ENCODE measurements around the gene PICK1. TPM values are rescaled to one million over a fixed set of nuclear protein-coding genes. Genes with fewer than 3 reads are reported as not detected.

PICK1 gene
- total RNA-seq, 2 experiments from 2014 or later, result 19.2 to 23.8 TPM

GRCh38 chr22:38066381-38067027 lies 9.3 kb downstream of the PICK1 start:
- no peaks in the 10 kb centered on the region for H3K79me2 ChIP-seq (ENCODE audit: insufficient read depth, low read depth, low read length)
- no peaks in the 10 kb centered on the region for H3K4me1 ChIP-seq (ENCODE audit: insufficient read depth, low read length, poor library complexity, severe bottlenecking)
- no peaks in the 10 kb centered on the region for H3K36me3 ChIP-seq (ENCODE audit: insufficient read depth, low read length)
- no peak overlapping the region for H3K4me2 ChIP-seq (ENCODE audit: low read length)
- H2AFZ ChIP-seq (ENCODE audit: low read length), result no peak overlapping the region
- ChIA-PET POLR2A (interaction anchor here (0.6 to 0.9 kb wide), 2 partner anchors 10 to 151 kb away, joined by 3 read pairs; partner anchors contain the start of gene PICK1), CTCF (ENCODE audit: unreplicated experiment) (interaction anchor here (0.5 kb wide), 1 partner anchor 11 kb away, joined by 3 read pairs; no protein-coding TSS in a partner anchor)
- intact Hi-C loops (cut with micrococcal nuclease; ENCODE audit: unreplicated experiment), result no loop called here
- TF ChIP-seq EZH2phosphoT487 (IDR thresholded peaks at IDR 0.05; ENCODE audit: borderline replicate concordance, low read depth, low read length) (no peak), CTCF (conservative IDR thresholded peaks at IDR 0.05; ENCODE audit: low read length) (no peak)
- no peak overlapping the region for H3K4me3 ChIP-seq (ENCODE audit: low read depth, low read length, poor library complexity, severe bottlenecking)
- no peaks in the 10 kb centered on the region for H4K20me1 ChIP-seq (ENCODE audit: insufficient read depth, low read length)
- no peak for DNase-seq (ENCODE audit: low spot score)
- H3K27ac ChIP-seq (ENCODE audit: low read depth, low read length, poor library complexity, severe bottlenecking), result no peak overlapping the region
- no peaks in the 10 kb centered on the region for H3K9me3 ChIP-seq (ENCODE audit: low read length)
- H3K9me2 ChIP-seq (ENCODE audit: insufficient read depth, low read length), result no peaks in the 10 kb centered on the region
- BruUV-seq (replicated peaks), result no TSS peak

GRCh38 chr22:38067028-38067415 lies 9.8 kb downstream of the PICK1 start:
- no peaks in the 10 kb centered on the region for H3K9me2 ChIP-seq (ENCODE audit: insufficient read depth, low read length)
- no peak for TF ChIP-seq EZH2phosphoT487 (IDR thresholded peaks at IDR 0.05; ENCODE audit: borderline replicate concordance, low read depth, low read length)
- no peak for TF ChIP-seq CTCF (conservative IDR thresholded peaks at IDR 0.05; ENCODE audit: low read length)
- POLR2A ChIA-PET, result no interaction called here
- no peaks in the 10 kb centered on the region for H3K36me3 ChIP-seq (ENCODE audit: insufficient read depth, low read length)
- H3K4me3 ChIP-seq (ENCODE audit: low read depth, low read length, poor library complexity, severe bottlenecking), result no peak overlapping the region
- no peaks in the 10 kb centered on the region for H3K9me3 ChIP-seq (ENCODE audit: low read length)
- DNase-seq (ENCODE audit: low spot score), result no peak
- CTCF ChIA-PET (ENCODE audit: unreplicated experiment), result no interaction called here
- intact Hi-C loops (cut with micrococcal nuclease; ENCODE audit: unreplicated experiment), result no loop called here
- H3K27ac ChIP-seq (ENCODE audit: low read depth, low read length, poor library complexity, severe bottlenecking), result no peak overlapping the region
- no peaks in the 10 kb centered on the region for H4K20me1 ChIP-seq (ENCODE audit: insufficient read depth, low read length)
- BruUV-seq (replicated peaks), result no TSS peak
- no peak overlapping the region for H2AFZ ChIP-seq (ENCODE audit: low read length)
- H3K79me2 ChIP-seq (ENCODE audit: insufficient read depth, low read depth, low read length), result no peaks in the 10 kb centered on the region
- H3K4me2 ChIP-seq (ENCODE audit: low read length), result no peak overlapping the region
- H3K4me1 ChIP-seq (ENCODE audit: insufficient read depth, low read length, poor library complexity, severe bottlenecking), result no peaks in the 10 kb centered on the region

- Histone ChIP-seq H3K4me1 (ENCODE audit: insufficient read depth, low read length, poor library complexity, severe bottlenecking) (no peaks in the 10 kb centered on the region), H4K20me1 (ENCODE audit: insufficient read depth, low read length) (no peaks in the 10 kb centered on the region), H3K27ac (ENCODE audit: low read depth, low read length, poor library complexity, severe bottlenecking) (no peak overlapping the region), H3K9me2 (ENCODE audit: insufficient read depth, low read length) (no peaks in the 10 kb centered on the region), H3K4me3 (ENCODE audit: low read depth, low read length, poor library complexity, severe bottlenecking) (no peak overlapping the region), H3K36me3 (ENCODE audit: insufficient read depth, low read length) (no peaks in the 10 kb centered on the region), H3K4me2 (ENCODE audit: low read length) (no peak overlapping the region), H3K79me2 (ENCODE audit: insufficient read depth, low read depth, low read length) (no peaks in the 10 kb centered on the region), H3K9me3 (ENCODE audit: low read length) (no peaks in the 10 kb centered on the region), H2AFZ (ENCODE audit: low read length) (no peak overlapping the region)
- no TSS peak for BruUV-seq (replicated peaks)
- no peak for TF ChIP-seq CTCF (conservative IDR thresholded peaks at IDR 0.05; ENCODE audit: low read length)
- no peak for TF ChIP-seq EZH2phosphoT487 (IDR thresholded peaks at IDR 0.05; ENCODE audit: borderline replicate concordance, low read depth, low read length)
- CTCF ChIA-PET (ENCODE audit: unreplicated experiment), result no interaction called here
- intact Hi-C loops (cut with micrococcal nuclease; ENCODE audit: unreplicated experiment), result no loop called here
- DNase-seq (ENCODE audit: low spot score), result no peak
- POLR2A ChIA-PET, result no interaction called here
Measured at GRCh38 chr22:38067761-38068360, 10.7 kb downstream of the PICK1 start.

Data from OCI-LY7 (cell line).